GM19023 (cell line): ENCODE measurements around the gene WDR5.

Source experiments
- ATAC-seq: cut with Tn5 transposase; IDR thresholded peaks from one replicate; pipeline ENCODE4 v1.9.1; 2021; ENCODE audit warnings: mild to moderate bottlenecking, moderate library complexity; ENCODE audit not compliant: unreplicated experiment

The WDR5 gene

GRCh38 chr9:134157378-134157885 lies 21.6 kb downstream of the WDR5 start:
- ATAC-seq: no peak

GRCh38 chr9:134158242-134158641 lies 22.4 kb downstream of the WDR5 start:
- ATAC-seq: no peak

- ATAC-seq: no peak
These were observed 23.0 kb downstream of the WDR5 start for GRCh38 chr9:134158753-134159392.

GRCh38 chr9:134159566-134160245 lies 23.8 kb downstream of the WDR5 start:
- ATAC-seq: no peak

- no peak for ATAC-seq
These were observed 25.8 kb downstream of the WDR5 start for GRCh38 chr9:134161647-134162046.

- no peak for ATAC-seq
These were observed 26.4 kb downstream of the WDR5 start for GRCh38 chr9:134162212-134162775.

- ATAC-seq: no peak
These were observed 27.1 kb downstream of the WDR5 start for GRCh38 chr9:134162926-134163370.

- ATAC-seq: no peak
These were observed 27.7 kb downstream of the WDR5 start for GRCh38 chr9:134163371-134164196.

GRCh38 chr9:134164879-134165278 lies 29.0 kb downstream of the WDR5 start:
- ATAC-seq: no peak

GRCh38 chr9:134165357-134166315 lies 29.8 kb downstream of the WDR5 start:
- ATAC-seq: no peak

- ATAC-seq: no peak
These were observed 30.5 kb downstream of the WDR5 start for GRCh38 chr9:134166374-134166773.

GRCh38 chr9:134167530-134167931 lies 31.6 kb downstream of the WDR5 start:
- ATAC-seq: no peak

GRCh38 chr9:134168757-134169550 lies 33.1 kb downstream of the WDR5 start:
- ATAC-seq: no peak

- no peak for ATAC-seq
These were observed 34.0 kb downstream of the WDR5 start for GRCh38 chr9:134169724-134170401.

- ATAC-seq: no peak
These were observed 34.8 kb downstream of the WDR5 start for GRCh38 chr9:134170532-134171315.

- no peak for ATAC-seq
These were observed 35.7 kb downstream of the WDR5 start for GRCh38 chr9:134171316-134172197.
